D721Med (cell line): ENCODE data around the gene RHOH.

Experiments
- DNase-seq: peaks from one replicate; pipeline ENCODE4 v3.0.0; 2011; ENCODE audit warnings: low spot score; ENCODE audit not compliant: insufficient read length
- FAIRE-seq: peaks from 2 replicates; lab custom pipeline; 2011; peaks lifted over from hg19 to GRCh38; lab: Jason Lieb, UNC
- CTCF ChIP-seq: IDR thresholded peaks from 2 replicates; pipeline ENCODE4 v1.5.1; 2012; ENCODE audit warnings: mild to moderate bottlenecking, control low read depth; ENCODE audit not compliant: insufficient read depth; ENCODE audit errors: missing control alignments

RHOH gene

DNA sequence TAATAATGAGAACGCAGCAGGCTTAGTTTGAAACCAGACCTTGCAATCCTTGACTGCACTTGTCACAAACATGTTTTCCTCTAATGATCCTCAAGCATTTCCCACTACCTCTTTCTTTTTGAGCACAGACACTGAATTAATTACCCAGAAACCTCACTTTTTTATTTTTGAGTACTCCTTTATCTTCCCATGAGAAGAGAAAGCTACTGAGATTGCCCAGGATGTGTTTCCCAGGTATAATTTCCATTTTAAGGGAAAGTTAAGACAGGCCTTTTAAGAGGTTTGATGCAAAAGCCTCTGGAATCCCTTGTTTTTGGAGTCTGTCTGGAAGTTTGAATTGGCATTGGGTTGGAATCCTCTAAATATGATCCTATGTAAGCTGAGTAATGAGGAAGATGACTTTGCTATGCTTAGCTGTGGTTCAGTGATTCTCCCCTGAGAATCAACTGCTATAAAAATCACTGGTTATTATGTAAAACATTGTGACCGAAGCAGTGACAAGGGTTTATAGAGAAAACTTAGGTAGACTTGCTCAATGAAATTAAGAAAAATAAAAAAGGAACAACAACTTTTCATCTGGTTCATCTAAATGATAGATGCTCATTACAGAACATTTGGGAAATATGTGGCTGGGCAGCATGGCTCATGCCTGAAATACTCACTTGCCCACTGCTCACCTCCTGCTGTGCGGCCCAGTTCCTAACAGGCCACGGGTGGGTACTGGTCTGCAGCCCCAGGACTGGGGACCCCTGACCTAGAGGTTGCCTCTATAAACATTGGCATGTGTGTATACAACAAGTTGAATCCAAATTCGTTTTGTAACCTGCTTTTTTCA lies 10.8 kb upstream of the RHOH start:
- DNase-seq (no peak), FAIRE-seq (peak; percentile 25)
- TF ChIP-seq CTCF, result no peak

DNA sequence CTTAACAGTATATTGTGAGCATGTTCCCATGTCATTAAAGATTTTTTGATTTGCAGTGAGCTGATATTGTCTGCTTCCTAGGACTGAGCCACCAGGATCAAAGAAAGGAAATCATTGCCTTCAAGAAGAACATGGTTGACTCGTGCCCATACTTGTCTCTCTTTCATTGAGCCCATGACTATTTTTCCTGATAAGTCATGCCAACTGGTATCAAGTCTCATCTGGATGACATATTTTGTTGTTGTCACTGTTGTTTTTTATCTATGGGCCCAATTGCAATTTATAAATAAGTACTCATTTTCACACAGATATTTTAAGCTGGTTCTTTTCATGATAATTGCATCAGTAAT lies 10.2 kb upstream of the RHOH start:
- TF ChIP-seq CTCF, result no peak
- FAIRE-seq, result no peak
- no peak for DNase-seq

DNA sequence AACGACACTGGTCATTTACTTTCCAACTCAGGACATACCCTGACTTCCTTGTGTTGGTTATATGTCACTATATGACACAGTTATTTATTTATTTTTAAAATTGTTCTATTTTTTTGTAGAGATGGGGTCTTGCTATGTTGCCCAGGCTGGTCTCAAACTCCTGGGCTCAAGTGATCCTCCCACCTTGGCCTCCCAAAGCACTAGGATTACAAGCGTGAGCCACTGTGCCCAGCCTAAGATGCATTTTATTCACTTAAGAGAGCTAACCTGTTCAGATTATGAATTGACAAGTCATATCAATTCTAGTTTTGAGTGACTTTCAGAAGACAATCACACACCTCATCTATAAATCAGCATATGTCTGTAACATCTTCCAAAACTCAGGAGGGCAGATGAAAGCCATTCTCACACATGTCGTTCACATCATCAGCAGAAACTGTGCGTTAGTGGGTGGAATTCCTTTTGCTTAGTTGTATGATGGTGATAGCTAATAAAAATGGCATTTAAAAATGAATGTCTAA lies 9.4 kb upstream of the RHOH start:
- no peak for TF ChIP-seq CTCF
- FAIRE-seq, result no peak

GRCh38 chr4:40190019-40190418 lies 6.8 kb upstream of the RHOH start:
- no peak for TF ChIP-seq CTCF
- DNase-seq (no peak), FAIRE-seq (no peak)

More for the DNA sequence above, 9.4 kb upstream of the RHOH start:
- DNase-seq, result no peak

- FAIRE-seq (no peak), DNase-seq (no peak)
- no peak for TF ChIP-seq CTCF
Measured at GRCh38 chr4:40190465-40190864, 6.4 kb upstream of the RHOH start.

- FAIRE-seq, result no peak
- no peak for TF ChIP-seq CTCF
- no peak for DNase-seq
Measured at GRCh38 chr4:40190880-40191815, 5.7 kb upstream of the RHOH start.
